Stimulated activated CD8-positive, alpha-beta memory T cell treated with anti-CD3 and anti-CD28 coated beads, Interleukin-15, amount 100 ng/mL, for 48 hours (primary cell): ENCODE results near the gene GBP7.

Experiments
- DNase-seq, 2 donors: peaks; one replicate each; pipeline ENCODE4 v3.0.0-alpha.2; 2020; ENCODE audit warnings: low read depth in 2 of 2

The GBP7 gene

DNA sequence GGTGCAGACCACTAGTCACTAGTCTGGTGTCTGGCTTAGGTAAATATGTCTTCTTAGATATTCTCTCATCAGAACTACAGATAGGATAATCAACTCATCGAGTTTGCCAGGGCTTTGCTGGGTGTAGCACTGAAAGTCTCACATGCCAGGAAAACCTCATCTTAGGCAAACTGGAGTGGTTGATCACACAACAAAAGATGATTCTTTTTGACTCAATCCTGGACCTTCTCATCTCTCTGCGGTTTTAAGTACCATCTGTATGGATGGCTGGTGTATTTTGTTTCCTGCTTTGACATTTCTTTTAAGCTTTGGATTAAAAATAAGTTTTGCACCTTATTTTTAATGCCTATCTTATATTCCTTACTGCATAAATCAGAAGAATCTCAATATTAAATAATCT lies 61.1 kb downstream of the GBP7 start:
- DNase-seq: no peak

- DNase-seq: no peak
These were observed 62.8 kb downstream of the GBP7 start for GRCh38 chr1:89112871-89113613.

DNA sequence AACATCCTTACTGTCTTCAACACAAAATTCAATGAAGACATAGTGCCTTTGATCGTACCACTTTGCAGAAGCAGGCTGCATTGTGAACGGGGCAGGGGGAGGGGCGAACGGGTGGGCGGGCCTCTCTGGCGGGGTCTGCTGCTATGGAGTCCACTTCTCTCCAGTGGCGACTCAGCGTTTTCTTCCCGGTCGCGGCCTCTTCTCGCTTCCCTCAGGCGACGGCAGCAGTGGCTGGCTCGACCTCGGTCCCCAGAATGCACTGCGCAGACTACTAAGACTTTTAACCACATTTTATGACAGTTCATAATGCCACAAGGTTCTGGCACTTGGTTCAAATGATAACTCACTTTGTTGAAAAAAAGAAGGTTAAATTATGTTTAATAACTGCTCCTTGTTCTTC lies 71.1 kb downstream of the GBP7 start:
- no peak for DNase-seq

DNA sequence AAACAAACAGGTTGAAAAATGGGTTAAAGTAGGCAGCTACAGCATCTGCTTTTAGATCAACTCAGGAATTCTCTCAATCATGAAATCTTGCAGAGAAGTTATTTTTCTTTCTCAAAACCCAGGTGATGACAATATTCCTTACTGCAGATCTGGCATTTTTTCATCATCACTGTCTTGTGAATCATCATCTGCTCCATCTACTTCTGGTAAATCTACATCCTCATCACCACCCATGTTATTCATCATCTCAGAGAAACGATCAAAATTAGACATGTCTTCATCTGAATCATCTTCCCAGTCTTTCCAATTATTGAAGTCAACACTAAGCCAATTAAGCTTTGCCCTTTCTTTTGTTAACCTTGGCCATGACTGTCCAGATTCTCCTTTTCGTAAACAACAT lies 71.7 kb downstream of the GBP7 start:
- no peak for DNase-seq

DNA sequence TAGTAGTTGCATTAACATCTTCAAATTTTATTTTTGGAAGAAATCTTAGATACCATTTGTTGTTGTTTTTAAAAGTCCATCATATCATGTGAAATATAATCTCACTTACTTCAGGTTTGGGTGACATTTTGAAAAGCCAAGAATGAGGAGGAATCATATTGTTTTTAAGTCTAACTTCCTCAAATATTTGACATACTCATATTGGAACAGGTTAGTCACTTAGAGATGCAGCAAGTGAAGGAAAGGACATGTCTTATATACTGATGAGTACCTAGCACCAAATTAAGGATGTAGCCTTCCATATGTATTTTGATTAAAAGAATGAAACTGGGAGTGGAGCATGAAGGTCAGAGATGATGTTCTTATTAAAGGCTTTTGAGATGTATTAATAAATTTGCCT lies 73.8 kb downstream of the GBP7 start:
- DNase-seq: no peak

- DNase-seq: no peak
These were observed 75.4 kb downstream of the GBP7 start for GRCh38 chr1:89100412-89100811.

GRCh38 chr1:89098857-89099256 lies 76.9 kb downstream of the GBP7 start:
- no peak for DNase-seq

DNA sequence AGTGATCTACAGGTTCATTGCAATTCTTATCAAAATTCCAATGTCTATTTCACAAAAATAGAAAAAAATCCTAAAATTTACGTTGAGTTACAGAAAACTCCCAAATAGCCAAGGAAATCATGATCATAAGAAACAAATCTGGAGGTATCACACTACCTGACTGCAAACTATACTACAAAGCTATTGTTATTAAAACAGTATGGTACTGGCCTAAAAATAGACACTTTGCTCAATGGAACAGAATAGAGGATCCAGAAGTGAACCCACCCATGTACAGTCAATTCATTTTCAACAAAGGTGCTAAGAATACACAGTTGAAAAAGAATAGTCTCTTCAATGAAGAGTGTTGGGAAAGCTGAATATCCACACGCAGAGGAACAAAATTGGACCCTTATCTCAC lies 80.1 kb downstream of the GBP7 start:
- no peak for DNase-seq

GRCh38 chr1:89089962-89090361 lies 85.8 kb downstream of the GBP7 start:
- no peak for DNase-seq

DNA sequence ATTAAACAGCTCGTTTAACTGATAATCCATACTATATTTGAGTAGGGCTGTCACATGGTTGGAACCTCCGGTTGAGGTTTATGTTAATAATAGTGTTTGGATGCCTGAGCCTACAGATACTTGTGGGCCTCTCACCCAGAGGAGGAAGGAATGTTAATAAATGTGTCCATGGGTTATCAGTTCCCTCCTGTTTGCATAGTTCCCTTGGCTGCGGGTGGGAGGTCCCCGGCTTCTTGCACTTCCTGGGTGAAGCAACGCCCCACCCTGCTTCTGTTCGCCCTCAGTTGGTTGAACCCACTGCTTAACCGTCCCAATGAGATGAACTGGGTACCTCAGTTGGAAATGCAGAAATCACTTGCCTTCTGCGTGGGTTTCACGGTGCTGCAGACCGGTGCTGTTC lies 87.2 kb downstream of the GBP7 start:
- DNase-seq: no peak

- no peak for DNase-seq
These were observed 88.6 kb downstream of the GBP7 start for GRCh38 chr1:89087241-89087640.

DNA sequence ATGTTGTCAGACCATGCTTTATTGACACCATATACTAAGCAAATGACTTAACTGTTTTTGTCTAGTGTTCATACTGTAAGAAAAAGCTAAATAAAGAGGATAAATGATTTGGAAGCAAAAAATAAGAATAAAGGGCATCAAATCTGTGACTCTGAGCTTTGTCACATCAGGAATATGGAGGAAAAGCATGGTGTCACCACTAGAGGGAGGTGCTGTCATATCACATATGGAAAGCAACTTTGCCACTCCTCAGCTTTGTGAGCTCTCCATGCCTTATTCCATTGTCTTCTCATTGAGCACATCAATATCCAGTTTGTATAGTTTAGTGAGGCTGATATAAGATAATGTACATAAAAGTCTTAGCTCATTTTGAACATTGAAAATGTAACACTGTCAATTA lies 90.0 kb downstream of the GBP7 start:
- no peak for DNase-seq
